ENCODE measurements around the gene ENTPD6.

DNA sequence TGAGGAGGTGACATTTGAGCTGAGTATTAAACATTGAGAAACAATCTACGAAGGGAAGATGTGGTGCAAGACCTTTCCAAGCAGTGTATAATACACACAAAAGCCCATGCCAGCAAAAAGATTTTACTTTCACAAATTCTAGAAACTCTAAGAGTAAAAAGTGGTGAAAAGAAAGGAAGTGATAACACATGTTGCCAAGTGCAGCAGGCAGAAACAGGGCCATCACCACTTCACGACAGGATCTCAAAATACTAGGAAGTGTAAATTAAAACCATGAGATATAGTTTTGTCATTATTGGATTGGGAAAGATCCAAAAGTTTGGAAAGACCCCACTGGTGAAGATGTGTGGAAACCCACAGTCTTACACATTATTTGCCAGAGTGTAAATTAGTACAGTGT is 1.7 kb upstream of the ENTPD6 start:
- TF ChIP-seq, protein P1, sequence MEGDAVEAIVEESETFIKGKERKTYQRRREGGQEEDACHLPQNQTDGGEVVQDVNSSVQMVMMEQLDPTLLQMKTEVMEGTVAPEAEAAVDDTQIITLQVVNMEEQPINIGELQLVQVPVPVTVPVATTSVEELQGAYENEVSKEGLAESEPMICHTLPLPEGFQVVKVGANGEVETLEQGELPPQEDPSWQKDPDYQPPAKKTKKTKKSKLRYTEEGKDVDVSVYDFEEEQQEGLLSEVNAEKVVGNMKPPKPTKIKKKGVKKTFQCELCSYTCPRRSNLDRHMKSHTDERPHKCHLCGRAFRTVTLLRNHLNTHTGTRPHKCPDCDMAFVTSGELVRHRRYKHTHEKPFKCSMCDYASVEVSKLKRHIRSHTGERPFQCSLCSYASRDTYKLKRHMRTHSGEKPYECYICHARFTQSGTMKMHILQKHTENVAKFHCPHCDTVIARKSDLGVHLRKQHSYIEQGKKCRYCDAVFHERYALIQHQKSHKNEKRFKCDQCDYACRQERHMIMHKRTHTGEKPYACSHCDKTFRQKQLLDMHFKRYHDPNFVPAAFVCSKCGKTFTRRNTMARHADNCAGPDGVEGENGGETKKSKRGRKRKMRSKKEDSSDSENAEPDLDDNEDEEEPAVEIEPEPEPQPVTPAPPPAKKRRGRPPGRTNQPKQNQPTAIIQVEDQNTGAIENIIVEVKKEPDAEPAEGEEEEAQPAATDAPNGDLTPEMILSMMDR (IDR thresholded peaks at IDR 0.05; ENCODE audit: low read depth, low read length), result no peak
- no peak for TF ChIP-seq EZH2phosphoT487 (IDR thresholded peaks at IDR 0.05; ENCODE audit: low read depth)

All from OCI-LY3 (cell line).